IPS-20b (cell line): ENCODE measurements around the gene ACTL8.

Source experiments
- H3K27ac ChIP-seq: one replicate; pipeline ENCODE4 v1.5.1; 2013; ENCODE audit warnings: low read length
- H3K27me3 ChIP-seq: 2 replicates; pipeline ENCODE4 v1.6.1; 2013; ENCODE audit warnings: mild to moderate bottlenecking, low read length, inconsistent platforms; ENCODE audit not compliant: insufficient read depth
- H3K36me3 ChIP-seq: 2 replicates; pipeline ENCODE4 v1.6.1; 2013; ENCODE audit warnings: low read depth, mild to moderate bottlenecking, inconsistent platforms, low read length, moderate library complexity; ENCODE audit not compliant: insufficient read depth
- H3K4me1 ChIP-seq: 2 replicates; pipeline ENCODE4 v1.6.1; 2013; ENCODE audit warnings: mild to moderate bottlenecking, control low read depth, inconsistent platforms, low read length, moderate library complexity; ENCODE audit not compliant: insufficient read depth
- H3K4me3 ChIP-seq: 2 replicates; pipeline ENCODE4 v1.5.1; 2013; ENCODE audit warnings: mild to moderate bottlenecking, low read length, inconsistent platforms
- H3K9ac ChIP-seq: 2 replicates; pipeline ENCODE4 v1.6.1; 2013; ENCODE audit warnings: low read depth, mild to moderate bottlenecking, inconsistent platforms, low read length, moderate library complexity
- H3K9me3 ChIP-seq: 2 replicates; pipeline ENCODE4 v1.6.1; 2013; ENCODE audit warnings: mild to moderate bottlenecking, low read depth, low read length, inconsistent platforms; ENCODE audit not compliant: insufficient read depth

ACTL8 gene

DNA sequence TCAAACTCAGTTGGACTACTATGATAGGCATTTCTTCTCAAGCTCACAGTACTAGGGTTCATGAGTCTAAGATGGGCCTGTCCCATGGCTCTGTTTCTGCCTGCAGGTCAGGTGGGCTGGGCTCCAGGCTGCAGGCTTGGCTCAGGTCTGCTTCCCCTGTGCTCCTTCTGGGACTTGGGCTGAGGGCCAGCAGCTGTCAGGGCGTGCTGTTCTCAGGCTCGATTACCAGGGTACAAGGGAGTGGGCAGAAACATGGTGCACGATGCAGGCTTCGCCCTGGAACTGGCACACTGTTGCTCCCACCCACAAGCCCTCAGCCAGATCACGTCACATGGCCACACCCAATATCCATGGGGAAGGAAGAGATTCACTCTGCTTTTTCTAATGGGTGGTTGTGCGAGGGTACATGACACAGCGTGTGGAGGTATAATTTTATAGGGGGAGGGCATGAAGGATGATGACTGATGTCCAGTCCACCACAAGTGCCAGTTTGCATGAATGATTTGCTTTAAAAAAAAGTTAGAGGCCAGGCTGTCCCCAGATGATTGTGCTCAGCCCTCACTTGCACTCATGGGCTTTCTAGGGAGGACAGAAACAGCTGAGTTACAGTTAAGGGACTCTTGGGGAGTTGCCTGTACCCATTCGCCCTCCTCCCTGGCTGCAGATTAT, 118.0 kb downstream of the ACTL8 start:
- H3K27me3 ChIP-seq, result no peaks in the 10 kb centered on the region
- peaks cover 6% of the 10 kb centered on the region; the same call in 1 of the 2 replicates for H3K4me1 ChIP-seq
- no peak overlapping the region for H3K4me3 ChIP-seq
- no peak overlapping the region for H3K9ac ChIP-seq
- H3K9me3 ChIP-seq, result no peaks in the 10 kb centered on the region
- H3K36me3 ChIP-seq, result no peaks in the 10 kb centered on the region
- no peak overlapping the region for H3K27ac ChIP-seq

- H3K36me3 ChIP-seq, result no peaks in the 10 kb centered on the region
- peaks cover 6% of the 10 kb centered on the region; the same call in 1 of the 2 replicates for H3K4me1 ChIP-seq
- no peaks in the 10 kb centered on the region; the same call in 1 of the 2 replicates for H3K27me3 ChIP-seq
- no peak overlapping the region for H3K4me3 ChIP-seq
- no peaks in the 10 kb centered on the region for H3K9me3 ChIP-seq
- H3K9ac ChIP-seq, result no peak overlapping the region
- H3K27ac ChIP-seq, result no peak overlapping the region
These were observed 119.1 kb downstream of the ACTL8 start for GRCh38 chr1:17874231-17874630.

GRCh38 chr1:17874710-17875109, 119.6 kb downstream of the ACTL8 start:
- H3K27ac ChIP-seq, result no peak overlapping the region
- H3K36me3 ChIP-seq, result no peaks in the 10 kb centered on the region
- H3K4me3 ChIP-seq, result no peak overlapping the region
- H3K9ac ChIP-seq, result no peak overlapping the region
- no peaks in the 10 kb centered on the region; the same call in 1 of the 2 replicates for H3K27me3 ChIP-seq
- H3K4me1 ChIP-seq, result peaks cover 6% of the 10 kb centered on the region; the same call in 1 of the 2 replicates
- H3K9me3 ChIP-seq, result no peaks in the 10 kb centered on the region

DNA sequence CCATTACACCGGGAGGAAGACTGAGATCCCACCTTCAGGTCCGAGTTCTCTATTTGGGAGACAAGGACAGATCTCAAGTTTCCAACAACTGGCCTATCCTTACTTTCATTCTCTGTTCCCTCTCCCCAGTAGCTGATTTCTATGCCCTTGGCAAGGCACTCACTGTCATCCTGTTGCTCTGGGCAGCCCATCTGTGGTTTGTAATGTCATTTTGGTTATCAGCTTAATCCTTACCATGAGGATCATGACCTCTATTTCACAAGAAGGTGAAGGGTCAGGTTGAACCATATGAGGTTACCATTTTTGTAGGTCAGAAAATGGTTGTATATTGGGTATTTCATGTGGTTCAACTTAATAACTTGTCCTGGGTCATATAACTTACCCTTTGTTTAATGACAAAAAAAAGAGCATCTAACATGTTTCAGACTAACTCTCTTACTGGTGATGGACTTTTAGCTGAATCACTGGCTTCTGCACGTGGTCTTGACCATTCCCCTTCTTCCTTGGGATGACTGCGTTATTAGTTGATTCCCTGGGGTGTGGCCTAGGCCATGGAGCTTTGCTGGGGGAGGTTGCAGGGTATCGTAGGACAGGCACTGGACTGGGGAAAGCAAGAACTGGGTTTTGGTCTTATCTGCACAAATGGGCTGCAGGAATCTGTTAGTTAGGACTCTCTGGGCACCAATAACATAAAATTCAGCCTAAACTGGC, 120.2 kb downstream of the ACTL8 start:
- no peak overlapping the region for H3K27ac ChIP-seq

GRCh38 chr1:17875882-17876280, 120.7 kb downstream of the ACTL8 start:
- H3K9me3 ChIP-seq, result no peaks in the 10 kb centered on the region
- no peaks in the 10 kb centered on the region for H3K36me3 ChIP-seq
- no peak overlapping the region for H3K27ac ChIP-seq
- H3K4me1 ChIP-seq, result peaks cover 6% of the 10 kb centered on the region; the same call in 1 of the 2 replicates
- no peak overlapping the region for H3K9ac ChIP-seq
- H3K27me3 ChIP-seq, result no peaks in the 10 kb centered on the region; the same call in 1 of the 2 replicates
- H3K4me3 ChIP-seq, result no peak overlapping the region

More for the DNA sequence above, 120.2 kb downstream of the ACTL8 start:
- Histone ChIP-seq H3K4me3 (no peak overlapping the region), H3K4me1 (peaks cover 6% of the 10 kb centered on the region; the same call in 1 of the 2 replicates), H3K36me3 (no peaks in the 10 kb centered on the region), H3K9ac (no peak overlapping the region), H3K9me3 (no peaks in the 10 kb centered on the region), H3K27me3 (no peaks in the 10 kb centered on the region; the same call in 1 of the 2 replicates)
